ENCODE measurements around the gene IGFBP7. TPM values are rescaled to one million over a fixed set of nuclear protein-coding genes. Genes with fewer than 3 reads are reported as not detected.

The IGFBP7 gene
- total RNA-seq, 4 donors from 2014 or later, result 225 to 1,715 (median 711) TPM

DNA sequence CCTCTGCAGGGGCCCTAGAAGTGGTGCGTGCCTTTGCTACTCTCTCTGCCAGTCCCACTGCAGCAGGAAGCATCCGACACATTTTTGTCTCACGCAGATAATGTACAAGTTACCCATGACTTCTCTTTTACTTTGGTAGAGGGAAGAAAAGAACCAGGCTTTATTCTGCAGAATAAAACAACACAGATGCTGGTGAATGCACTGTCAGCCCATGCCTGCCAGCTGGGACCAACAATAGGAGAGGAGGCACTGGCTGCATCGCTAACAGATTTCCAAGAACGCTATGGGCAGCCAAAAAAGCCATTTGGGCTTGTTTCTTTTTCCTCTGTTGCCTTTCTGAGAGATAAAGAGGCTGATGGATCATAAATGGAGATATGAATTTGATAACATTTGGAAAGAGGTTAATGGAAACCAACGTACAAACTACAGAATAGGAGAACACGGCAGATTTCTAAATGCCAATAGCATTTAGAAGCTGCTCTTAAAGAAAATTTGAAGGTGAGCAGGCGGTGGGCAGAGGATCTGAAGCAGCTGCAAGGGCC is 47.5 kb upstream of the IGFBP7 start:
- TF ChIP-seq POLR2A (IDR thresholded peaks at IDR 0.05), result no peak
- TF ChIP-seq, protein P1, sequence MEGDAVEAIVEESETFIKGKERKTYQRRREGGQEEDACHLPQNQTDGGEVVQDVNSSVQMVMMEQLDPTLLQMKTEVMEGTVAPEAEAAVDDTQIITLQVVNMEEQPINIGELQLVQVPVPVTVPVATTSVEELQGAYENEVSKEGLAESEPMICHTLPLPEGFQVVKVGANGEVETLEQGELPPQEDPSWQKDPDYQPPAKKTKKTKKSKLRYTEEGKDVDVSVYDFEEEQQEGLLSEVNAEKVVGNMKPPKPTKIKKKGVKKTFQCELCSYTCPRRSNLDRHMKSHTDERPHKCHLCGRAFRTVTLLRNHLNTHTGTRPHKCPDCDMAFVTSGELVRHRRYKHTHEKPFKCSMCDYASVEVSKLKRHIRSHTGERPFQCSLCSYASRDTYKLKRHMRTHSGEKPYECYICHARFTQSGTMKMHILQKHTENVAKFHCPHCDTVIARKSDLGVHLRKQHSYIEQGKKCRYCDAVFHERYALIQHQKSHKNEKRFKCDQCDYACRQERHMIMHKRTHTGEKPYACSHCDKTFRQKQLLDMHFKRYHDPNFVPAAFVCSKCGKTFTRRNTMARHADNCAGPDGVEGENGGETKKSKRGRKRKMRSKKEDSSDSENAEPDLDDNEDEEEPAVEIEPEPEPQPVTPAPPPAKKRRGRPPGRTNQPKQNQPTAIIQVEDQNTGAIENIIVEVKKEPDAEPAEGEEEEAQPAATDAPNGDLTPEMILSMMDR (IDR thresholded peaks at IDR 0.05), result no peak
- intact Hi-C loops (cut with DNase I; ENCODE audit: low total_unique reads), result no loop called here

DNA sequence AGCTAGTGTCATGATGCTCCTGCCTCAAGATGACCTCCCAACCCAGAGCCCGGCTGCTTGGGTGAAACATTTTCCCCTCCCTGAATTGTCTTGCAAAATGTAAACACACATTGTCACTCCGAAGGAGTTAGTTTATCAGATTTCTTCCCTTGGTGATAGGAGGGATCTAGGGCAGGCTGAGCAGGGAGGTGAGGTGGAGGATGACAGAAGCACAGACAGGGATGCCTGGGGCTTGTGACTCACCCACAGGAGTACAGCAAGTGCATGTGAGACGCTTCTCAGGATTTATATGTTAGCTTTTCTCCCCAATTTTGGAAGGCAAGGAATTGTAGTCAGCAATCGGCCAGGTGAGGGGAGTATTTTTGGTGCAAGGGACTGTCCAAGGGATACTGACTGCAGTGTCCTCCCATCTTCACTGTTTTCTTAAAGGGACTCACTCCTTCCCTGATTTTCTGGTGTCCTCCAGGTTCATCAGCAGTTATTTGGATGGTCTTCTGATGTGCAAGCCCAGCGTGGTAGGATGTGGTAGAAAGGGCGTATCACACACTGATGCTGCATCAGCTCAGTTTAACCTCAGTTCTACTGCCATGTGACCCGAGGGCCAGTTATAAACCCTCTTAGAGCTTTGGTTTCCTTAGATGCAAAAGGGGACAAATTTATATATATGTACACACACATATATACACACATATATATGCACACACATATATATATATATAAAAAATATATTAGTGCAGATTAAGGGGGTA is 46.2 kb upstream of the IGFBP7 start:
- no peak for TF ChIP-seq POLR2A (IDR thresholded peaks at IDR 0.05)
- TF ChIP-seq, protein P1 (IDR thresholded peaks at IDR 0.05), result no peak
- Histone ChIP-seq H3K36me3 (no peaks in the 10 kb centered on the region), H3K4me1 (no peaks in the 10 kb centered on the region), H3K4me3 (no peak overlapping the region), H3K9me3 (no peaks in the 10 kb centered on the region), H3K27ac (no peak overlapping the region), H3K27me3 (no peaks in the 10 kb centered on the region)
- intact Hi-C loops (cut with DNase I; ENCODE audit: low total_unique reads), result no loop called here
- no peak for DNase-seq

More for the DNA sequence above, 47.5 kb upstream of the IGFBP7 start:
- H3K9me3 ChIP-seq, result no peaks in the 10 kb centered on the region
- H3K27me3 ChIP-seq, result no peaks in the 10 kb centered on the region
- H3K36me3 ChIP-seq, result no peaks in the 10 kb centered on the region
- no peak overlapping the region for H3K4me3 ChIP-seq
- no peak for DNase-seq
- H3K4me1 ChIP-seq, result no peaks in the 10 kb centered on the region
- H3K27ac ChIP-seq, result no peak overlapping the region

- Histone ChIP-seq H3K27me3 (no peaks in the 10 kb centered on the region), H3K9me3 (no peaks in the 10 kb centered on the region), H3K36me3 (no peaks in the 10 kb centered on the region), H3K4me1 (no peaks in the 10 kb centered on the region), H3K4me3 (no peak overlapping the region), H3K27ac (no peak overlapping the region)
- DNase-seq, result no peak
- intact Hi-C loops (cut with DNase I; ENCODE audit: low total_unique reads), result no loop called here
- TF ChIP-seq, protein P1 (IDR thresholded peaks at IDR 0.05), result no peak
- TF ChIP-seq POLR2A (IDR thresholded peaks at IDR 0.05), result no peak
Measured at GRCh38 chr4:57154926-57155325, 44.7 kb upstream of the IGFBP7 start.

- Histone ChIP-seq H3K4me3 (no peak overlapping the region), H3K9me3 (no peaks in the 10 kb centered on the region), H3K27me3 (no peaks in the 10 kb centered on the region), H3K27ac (no peak overlapping the region), H3K36me3 (no peaks in the 10 kb centered on the region), H3K4me1 (no peaks in the 10 kb centered on the region)
- intact Hi-C loops (cut with DNase I; ENCODE audit: low total_unique reads), result no loop called here
- DNase-seq, result no peak
- TF ChIP-seq, protein P1 (IDR thresholded peaks at IDR 0.05), result no peak
- TF ChIP-seq POLR2A (IDR thresholded peaks at IDR 0.05), result no peak
Measured at GRCh38 chr4:57154191-57154590, 44.0 kb upstream of the IGFBP7 start.

GRCh38 chr4:57153207-57153606 is 43.0 kb upstream of the IGFBP7 start:
- Histone ChIP-seq H3K27me3 (no peaks in the 10 kb centered on the region), H3K36me3 (no peaks in the 10 kb centered on the region), H3K4me1 (no peaks in the 10 kb centered on the region), H3K4me3 (no peak overlapping the region), H3K9me3 (no peaks in the 10 kb centered on the region), H3K27ac (no peak overlapping the region)
- no peak for DNase-seq
- intact Hi-C loops (cut with DNase I; ENCODE audit: low total_unique reads), result no loop called here
- TF ChIP-seq, protein P1 (IDR thresholded peaks at IDR 0.05), result no peak
- no peak for TF ChIP-seq POLR2A (IDR thresholded peaks at IDR 0.05)

Measured in uterus (tissue), 4 donors.